ENCODE results near the gene CACNA2D3.

The CACNA2D3 gene

DNA sequence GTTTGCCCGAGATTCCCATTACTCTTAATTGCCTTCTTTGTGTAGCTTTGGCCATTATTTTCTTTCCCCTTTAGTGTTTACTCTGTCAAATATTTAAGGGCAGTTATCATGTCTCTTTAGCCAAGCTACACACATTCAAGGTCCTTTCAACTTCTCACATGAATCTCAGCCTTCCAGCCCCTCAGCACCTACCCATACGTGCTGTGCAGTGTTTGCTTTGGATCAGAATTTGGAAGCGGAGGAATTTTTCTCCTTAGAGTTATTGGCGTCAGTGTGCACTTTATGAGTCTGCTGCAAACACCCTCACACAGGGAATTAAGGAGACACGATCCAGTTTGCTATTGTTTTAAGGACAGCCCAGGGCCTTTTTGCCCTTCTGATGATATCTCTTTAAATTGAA, 231.6 kb downstream of the CACNA2D3 start:
- Histone ChIP-seq H3K4me3 (ENCODE audit: low read depth, low read length) (no peak overlapping the region), H3K27ac (ENCODE audit: low read depth, low read length) (no peak overlapping the region), H2AFZ (ENCODE audit: low read length, unreplicated experiment) (no peak overlapping the region), H3K27me3 (ENCODE audit: insufficient read depth, low read length) (no peaks in the 10 kb centered on the region), H3K4me1 (ENCODE audit: control insufficient read depth, insufficient read depth, low read length, unreplicated experiment) (no peaks in the 10 kb centered on the region), H3K79me2 (ENCODE audit: control insufficient read depth, insufficient read depth, low read length, unreplicated experiment) (no peaks in the 10 kb centered on the region), H3K36me3 (ENCODE audit: insufficient read depth, low read length) (no peaks in the 10 kb centered on the region)

DNA sequence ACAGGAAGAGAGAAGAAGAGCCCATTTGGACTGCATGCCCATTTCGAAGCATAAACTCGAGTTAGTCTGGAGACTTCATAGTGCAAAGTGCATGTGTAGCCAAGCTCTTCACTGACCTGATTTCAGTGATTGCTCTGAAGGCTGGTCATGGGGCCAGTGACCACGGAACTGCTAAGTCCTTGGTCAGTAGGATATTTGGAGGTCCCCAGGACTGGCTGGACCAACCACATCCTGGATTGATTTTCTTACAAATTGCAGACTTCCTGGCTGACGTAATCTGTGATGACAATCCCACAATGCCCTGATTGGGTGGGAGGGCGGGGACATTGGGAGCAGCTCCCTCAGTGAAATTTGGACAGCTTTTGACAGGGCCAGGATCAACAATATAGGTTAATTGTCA, 233.4 kb downstream of the CACNA2D3 start:
- Histone ChIP-seq H2AFZ (ENCODE audit: low read length, unreplicated experiment) (no peak overlapping the region), H3K27ac (ENCODE audit: low read depth, low read length) (no peak overlapping the region), H3K4me1 (ENCODE audit: control insufficient read depth, insufficient read depth, low read length, unreplicated experiment) (no peaks in the 10 kb centered on the region), H3K4me3 (ENCODE audit: low read depth, low read length) (no peak overlapping the region), H3K79me2 (ENCODE audit: control insufficient read depth, insufficient read depth, low read length, unreplicated experiment) (no peaks in the 10 kb centered on the region), H3K36me3 (ENCODE audit: insufficient read depth, low read length) (no peaks in the 10 kb centered on the region), H3K27me3 (ENCODE audit: insufficient read depth, low read length) (no peaks in the 10 kb centered on the region)

DNA sequence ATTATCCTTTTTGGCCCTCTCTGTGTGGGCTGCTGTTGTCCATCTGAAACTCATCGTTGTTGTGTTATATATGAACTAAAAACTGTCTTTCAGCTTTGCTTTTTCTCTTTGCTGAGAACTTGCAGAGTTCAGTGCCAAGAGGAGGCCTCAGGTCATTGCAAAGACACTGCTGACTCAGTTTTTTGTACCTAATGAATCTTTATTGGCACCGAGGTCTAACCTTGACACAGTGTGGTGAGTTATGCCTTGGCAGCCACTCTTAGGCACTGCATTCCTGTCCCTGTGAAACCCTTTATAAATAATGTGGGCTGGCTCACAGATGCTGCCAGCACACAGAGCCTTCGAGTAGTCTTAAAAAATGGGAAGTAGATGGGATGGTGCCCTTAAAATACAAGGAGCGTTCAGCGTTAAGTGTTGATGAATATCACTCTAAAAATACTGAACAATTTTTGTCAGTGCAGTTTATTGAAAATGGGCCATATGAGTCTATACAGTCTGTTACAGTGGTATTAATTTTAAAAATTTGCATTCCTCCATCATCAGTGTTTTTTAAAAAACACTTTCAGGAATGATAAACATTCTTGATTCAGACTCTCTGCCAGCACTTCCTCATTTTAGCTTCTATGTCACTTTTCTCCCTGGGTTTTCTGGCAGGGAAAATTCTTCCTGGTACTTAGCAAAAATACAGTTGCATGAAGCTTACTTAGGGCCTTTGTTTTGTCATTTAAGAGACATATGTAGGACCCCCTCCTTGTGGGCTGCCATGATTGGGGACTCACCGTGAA, 234.1 kb downstream of the CACNA2D3 start:
- H3K4me1 ChIP-seq (ENCODE audit: control insufficient read depth, insufficient read depth, low read length, unreplicated experiment): no peaks in the 10 kb centered on the region
- H3K4me3 ChIP-seq (ENCODE audit: low read depth, low read length): no peak overlapping the region
- H3K27ac ChIP-seq (ENCODE audit: low read depth, low read length): no peak overlapping the region
- H3K79me2 ChIP-seq (ENCODE audit: control insufficient read depth, insufficient read depth, low read length, unreplicated experiment): no peaks in the 10 kb centered on the region
- no peaks in the 10 kb centered on the region for H3K36me3 ChIP-seq (ENCODE audit: insufficient read depth, low read length)
- H3K27me3 ChIP-seq (ENCODE audit: insufficient read depth, low read length): no peaks in the 10 kb centered on the region
- no peak overlapping the region for H2AFZ ChIP-seq (ENCODE audit: low read length, unreplicated experiment)

DNA sequence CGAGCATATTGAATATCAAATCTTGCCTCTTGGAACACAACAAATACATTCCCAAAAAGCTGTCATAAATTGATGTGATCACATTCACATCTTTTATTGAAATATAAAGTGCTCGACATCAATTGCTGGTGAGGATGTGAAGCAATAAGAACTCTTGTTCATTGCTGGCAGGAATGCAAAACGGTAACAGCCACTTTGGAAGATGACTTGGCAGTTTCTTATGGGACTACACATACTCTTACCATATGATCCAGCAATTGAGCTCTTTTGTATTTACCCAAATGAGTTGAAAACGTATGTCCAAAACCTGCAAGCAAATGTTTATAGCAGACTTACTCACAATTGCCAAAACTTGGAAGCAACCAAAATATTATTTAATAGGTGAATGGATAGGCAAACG, 234.9 kb downstream of the CACNA2D3 start:
- no peaks in the 10 kb centered on the region for H3K36me3 ChIP-seq (ENCODE audit: insufficient read depth, low read length)
- H3K27me3 ChIP-seq (ENCODE audit: insufficient read depth, low read length): no peaks in the 10 kb centered on the region
- H3K4me3 ChIP-seq (ENCODE audit: low read depth, low read length): no peak overlapping the region
- no peak overlapping the region for H2AFZ ChIP-seq (ENCODE audit: low read length, unreplicated experiment)
- H3K4me1 ChIP-seq (ENCODE audit: control insufficient read depth, insufficient read depth, low read length, unreplicated experiment): no peaks in the 10 kb centered on the region
- H3K79me2 ChIP-seq (ENCODE audit: control insufficient read depth, insufficient read depth, low read length, unreplicated experiment): no peaks in the 10 kb centered on the region
- H3K27ac ChIP-seq (ENCODE audit: low read depth, low read length): no peak overlapping the region

DNA sequence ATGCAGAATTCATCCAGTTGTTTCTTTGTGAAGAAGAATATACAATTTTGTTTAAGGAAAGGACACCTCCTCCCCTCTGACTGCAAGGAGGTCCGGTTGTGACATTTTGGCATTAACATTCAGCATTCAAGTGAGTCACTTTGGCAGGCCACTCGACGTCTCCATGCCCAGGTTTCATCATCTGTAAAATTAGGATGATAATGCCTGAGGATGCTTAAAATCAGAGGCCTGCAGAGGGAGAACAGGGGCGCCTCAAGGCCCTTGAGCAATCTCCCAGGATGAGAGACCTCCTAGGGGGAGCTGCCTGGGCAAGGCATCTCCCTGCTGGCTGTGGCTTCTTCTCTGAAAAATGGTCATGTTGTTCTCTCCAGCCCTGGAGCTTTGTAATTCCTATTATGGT, 236.0 kb downstream of the CACNA2D3 start:
- Histone ChIP-seq H3K4me3 (ENCODE audit: low read depth, low read length) (no peak overlapping the region), H3K27ac (ENCODE audit: low read depth, low read length) (no peak overlapping the region), H2AFZ (ENCODE audit: low read length, unreplicated experiment) (no peak overlapping the region), H3K27me3 (ENCODE audit: insufficient read depth, low read length) (no peaks in the 10 kb centered on the region), H3K36me3 (ENCODE audit: insufficient read depth, low read length) (no peaks in the 10 kb centered on the region), H3K4me1 (ENCODE audit: control insufficient read depth, insufficient read depth, low read length, unreplicated experiment) (no peaks in the 10 kb centered on the region), H3K79me2 (ENCODE audit: control insufficient read depth, insufficient read depth, low read length, unreplicated experiment) (no peaks in the 10 kb centered on the region)

DNA sequence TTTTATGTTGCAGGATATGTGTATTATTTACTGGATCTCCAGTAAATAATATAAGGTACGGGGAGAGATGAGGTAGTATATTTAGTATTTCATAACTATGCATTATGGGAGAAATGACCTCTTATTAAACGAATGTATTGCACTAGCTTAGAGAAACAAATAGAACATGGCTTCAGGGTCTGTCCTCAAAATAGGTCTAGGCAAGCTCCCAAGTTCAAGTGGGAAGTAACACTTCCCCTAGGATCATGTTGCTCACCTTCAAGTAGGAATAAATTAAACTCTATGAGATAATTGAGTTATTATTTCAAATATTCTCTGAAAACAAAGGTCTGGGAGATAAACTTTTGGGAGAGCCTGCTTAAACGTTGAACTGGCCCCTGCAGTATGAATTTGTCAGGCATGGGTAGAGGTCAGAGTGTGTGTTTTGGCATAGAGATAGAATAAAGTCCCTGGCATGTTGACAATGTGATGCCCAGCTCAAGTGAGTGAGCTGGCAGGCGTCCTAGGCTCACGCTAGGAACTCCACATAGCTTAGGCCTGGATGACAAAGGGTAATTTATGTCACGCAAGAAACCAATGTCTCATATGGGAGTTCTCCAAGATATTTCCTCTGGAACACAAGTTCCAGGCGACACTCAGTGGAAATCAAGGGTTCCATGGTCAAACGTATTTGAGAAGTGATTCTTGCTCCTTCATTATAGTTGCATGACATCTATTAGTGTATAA, 236.8 kb downstream of the CACNA2D3 start:
- no peak overlapping the region for H2AFZ ChIP-seq (ENCODE audit: low read length, unreplicated experiment)
- no peaks in the 10 kb centered on the region for H3K27me3 ChIP-seq (ENCODE audit: insufficient read depth, low read length)
- no peaks in the 10 kb centered on the region for H3K4me1 ChIP-seq (ENCODE audit: control insufficient read depth, insufficient read depth, low read length, unreplicated experiment)
- H3K36me3 ChIP-seq (ENCODE audit: insufficient read depth, low read length): no peaks in the 10 kb centered on the region
- H3K79me2 ChIP-seq (ENCODE audit: control insufficient read depth, insufficient read depth, low read length, unreplicated experiment): no peaks in the 10 kb centered on the region
- H3K4me3 ChIP-seq (ENCODE audit: low read depth, low read length): no peak overlapping the region
- H3K27ac ChIP-seq (ENCODE audit: low read depth, low read length): no peak overlapping the region

DNA sequence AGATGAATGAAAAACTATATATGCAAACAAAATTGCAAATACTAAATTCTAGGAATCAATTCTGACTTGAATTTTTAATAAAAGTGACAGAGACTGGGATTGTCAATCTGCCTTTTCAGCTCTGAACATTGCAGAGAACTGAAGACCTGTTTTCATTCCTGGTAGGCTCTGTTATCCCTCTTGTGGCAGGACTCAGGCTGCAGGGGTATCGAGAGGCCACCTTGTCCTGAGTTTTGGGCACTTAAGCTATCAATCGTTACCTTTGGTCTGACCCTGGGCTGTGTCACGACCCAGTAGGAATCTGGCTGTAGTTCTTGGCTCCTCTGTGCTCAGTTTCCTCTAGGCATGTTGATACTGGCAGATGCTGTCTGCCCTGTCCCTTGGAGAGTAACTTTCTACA, 238.0 kb downstream of the CACNA2D3 start:
- Histone ChIP-seq H3K4me1 (ENCODE audit: control insufficient read depth, insufficient read depth, low read length, unreplicated experiment) (no peaks in the 10 kb centered on the region), H3K36me3 (ENCODE audit: insufficient read depth, low read length) (no peaks in the 10 kb centered on the region), H3K79me2 (ENCODE audit: control insufficient read depth, insufficient read depth, low read length, unreplicated experiment) (no peaks in the 10 kb centered on the region), H3K4me3 (ENCODE audit: low read depth, low read length) (no peak overlapping the region), H3K27ac (ENCODE audit: low read depth, low read length) (no peak overlapping the region), H2AFZ (ENCODE audit: low read length, unreplicated experiment) (no peak overlapping the region), H3K27me3 (ENCODE audit: insufficient read depth, low read length) (no peaks in the 10 kb centered on the region)

DNA sequence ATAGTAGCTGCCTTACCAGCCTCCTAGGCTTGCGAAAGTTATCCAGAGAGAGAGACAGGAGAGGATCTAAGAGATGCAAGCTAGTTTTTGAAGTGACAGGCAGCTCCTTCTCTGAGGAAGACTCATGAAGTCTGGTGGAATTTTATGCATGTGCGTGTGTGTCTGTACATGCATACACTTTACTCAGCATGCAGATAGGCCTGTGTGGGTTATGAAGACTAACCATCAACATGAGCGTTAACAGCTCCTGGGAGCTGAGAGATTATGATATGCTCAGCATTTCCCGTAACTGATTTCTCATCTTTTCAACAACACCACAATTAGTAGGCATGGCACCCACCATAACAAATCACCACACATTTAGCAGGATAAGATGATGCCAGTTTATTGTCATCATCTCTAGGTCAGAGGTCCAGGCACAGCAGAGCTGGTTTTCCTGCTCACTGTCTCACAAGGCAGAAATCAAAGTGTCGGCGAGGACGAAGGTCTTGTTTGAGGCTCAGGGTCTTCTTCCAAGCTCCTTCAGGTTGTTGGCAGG, 239.5 kb downstream of the CACNA2D3 start:
- Histone ChIP-seq H3K27ac (ENCODE audit: low read depth, low read length) (no peak overlapping the region), H2AFZ (ENCODE audit: low read length, unreplicated experiment) (no peak overlapping the region), H3K79me2 (ENCODE audit: control insufficient read depth, insufficient read depth, low read length, unreplicated experiment) (no peaks in the 10 kb centered on the region), H3K36me3 (ENCODE audit: insufficient read depth, low read length) (no peaks in the 10 kb centered on the region), H3K4me1 (ENCODE audit: control insufficient read depth, insufficient read depth, low read length, unreplicated experiment) (no peaks in the 10 kb centered on the region), H3K4me3 (ENCODE audit: low read depth, low read length) (no peak overlapping the region), H3K27me3 (ENCODE audit: insufficient read depth, low read length) (no peaks in the 10 kb centered on the region)

DNA sequence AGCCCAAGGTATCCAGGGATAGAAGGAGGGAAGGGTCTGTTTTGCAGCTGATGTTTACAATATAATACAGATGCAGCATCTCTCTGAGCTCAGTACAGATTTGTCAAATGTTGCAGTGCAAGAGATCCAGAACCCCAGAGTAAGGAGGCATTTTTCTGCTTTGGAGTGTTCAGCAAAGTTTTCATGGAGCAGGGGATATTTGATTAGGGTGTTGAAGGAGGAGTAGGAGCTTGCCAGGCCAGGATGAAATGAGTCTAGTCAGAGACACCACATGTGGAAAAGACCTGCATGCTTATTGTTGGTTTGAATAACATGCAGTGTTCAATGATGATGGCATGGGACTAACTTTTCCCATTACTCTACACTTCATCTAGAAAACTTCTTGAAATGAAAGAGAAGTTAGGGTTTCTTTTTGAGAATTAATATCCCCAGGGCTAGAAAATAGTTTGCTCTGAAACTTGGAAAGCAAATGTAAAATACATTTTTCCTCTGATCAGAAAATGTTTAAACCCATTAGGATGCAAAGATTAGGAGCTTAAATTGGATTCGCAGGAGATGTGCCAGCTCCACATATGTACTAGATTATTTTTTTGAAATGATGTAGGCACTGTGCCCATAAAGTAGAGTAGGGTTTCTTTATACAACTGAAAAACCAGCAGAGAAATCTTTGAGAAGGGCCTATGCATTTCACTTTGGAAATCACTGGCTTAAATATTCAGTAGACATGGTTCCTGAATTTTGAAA, 243.8 kb downstream of the CACNA2D3 start:
- H3K4me1 ChIP-seq (ENCODE audit: control insufficient read depth, insufficient read depth, low read length, unreplicated experiment): no peaks in the 10 kb centered on the region
- no peak overlapping the region for H2AFZ ChIP-seq (ENCODE audit: low read length, unreplicated experiment)
- H3K27me3 ChIP-seq (ENCODE audit: insufficient read depth, low read length): no peaks in the 10 kb centered on the region
- no peaks in the 10 kb centered on the region for H3K36me3 ChIP-seq (ENCODE audit: insufficient read depth, low read length)
- no peak overlapping the region for H3K4me3 ChIP-seq (ENCODE audit: low read depth, low read length)
- H3K27ac ChIP-seq (ENCODE audit: low read depth, low read length): no peak overlapping the region
- H3K79me2 ChIP-seq (ENCODE audit: control insufficient read depth, insufficient read depth, low read length, unreplicated experiment): no peaks in the 10 kb centered on the region

DNA sequence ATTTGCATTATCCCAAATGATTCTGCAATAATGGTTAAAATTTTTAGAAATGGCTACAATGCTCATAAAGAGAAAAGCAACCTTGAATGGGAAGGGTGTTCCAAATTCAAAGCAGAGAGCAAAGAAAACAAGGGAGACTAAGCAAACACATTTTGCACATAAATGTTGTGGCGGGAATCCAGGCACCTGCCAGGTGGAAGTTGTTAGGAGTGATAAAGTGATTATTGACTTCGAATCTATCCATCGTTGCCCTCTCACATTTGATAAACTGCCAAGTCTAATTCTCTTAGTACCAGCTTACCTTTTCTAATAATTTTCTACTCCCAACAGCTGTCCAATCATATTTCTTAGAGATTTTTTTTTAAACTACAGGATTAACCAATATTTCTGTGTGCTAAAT, 244.5 kb downstream of the CACNA2D3 start:
- Histone ChIP-seq H3K79me2 (ENCODE audit: control insufficient read depth, insufficient read depth, low read length, unreplicated experiment) (no peaks in the 10 kb centered on the region), H3K27ac (ENCODE audit: low read depth, low read length) (no peak overlapping the region), H3K4me3 (ENCODE audit: low read depth, low read length) (no peak overlapping the region), H3K27me3 (ENCODE audit: insufficient read depth, low read length) (no peaks in the 10 kb centered on the region), H2AFZ (ENCODE audit: low read length, unreplicated experiment) (no peak overlapping the region), H3K4me1 (ENCODE audit: control insufficient read depth, insufficient read depth, low read length, unreplicated experiment) (no peaks in the 10 kb centered on the region), H3K36me3 (ENCODE audit: insufficient read depth, low read length) (no peaks in the 10 kb centered on the region)

Data from ACC112 (cell line).